OCI-LY1 (cell line): Measurements from ENCODE around the gene GBE1.

ENCODE experiments used
- H2AFZ ChIP-seq: fragments of 200-600 bp; sonication (generic), shearing (Covaris generic); 2 replicates; pipeline ENCODE4 v1.6.0; 2014; ENCODE audit warnings: antibody characterized with exemption, mild to moderate bottlenecking, low read length
- H3F3A ChIP-seq: fragments of 200-600 bp; sonication (generic), shearing (Covaris generic); 2 replicates; pipeline ENCODE4 v1.6.0; 2014; ENCODE audit warnings: mild to moderate bottlenecking, antibody characterized with exemption, low read length, moderate library complexity; ENCODE audit not compliant: insufficient read depth
- H3K27ac ChIP-seq: fragments of 200-600 bp; sonication (generic); 2 replicates; pipeline ENCODE4 v1.5.1; 2014; ENCODE audit warnings: low read length, mixed run types, mild to moderate bottlenecking, low read depth; ENCODE audit not compliant: poor library complexity, severe bottlenecking
- H3K27me3 ChIP-seq: fragments of 200-600 bp; sonication (generic); 2 replicates; pipeline ENCODE4 v1.6.0; 2014; ENCODE audit warnings: antibody characterized with exemption, mild to moderate bottlenecking, low read length, moderate library complexity; ENCODE audit not compliant: insufficient read depth
- H3K36me3 ChIP-seq: fragments of 200-600 bp; sonication (generic); 2 replicates; pipeline ENCODE4 v1.6.1; 2014; ENCODE audit warnings: mild to moderate bottlenecking, antibody characterized with exemption, low read length, moderate library complexity, mixed read lengths; ENCODE audit not compliant: insufficient read depth
- H3K4me1 ChIP-seq: fragments of 200-600 bp; sonication (generic); 2 replicates; pipeline ENCODE4 v1.5.1; 2014; ENCODE audit warnings: mild to moderate bottlenecking, low read length, moderate library complexity; ENCODE audit not compliant: insufficient read depth, severe bottlenecking
- H3K4me2 ChIP-seq: fragments of 200-600 bp; sonication (generic), shearing (Covaris generic); 2 replicates; pipeline ENCODE4 v1.6.1; 2014; ENCODE audit warnings: low read length
- H3K4me3 ChIP-seq: fragments of 200-600 bp; sonication (generic); 2 replicates; pipeline ENCODE4 v1.5.1; 2014; ENCODE audit warnings: low read length, low read depth, mild to moderate bottlenecking, mixed read lengths; ENCODE audit not compliant: poor library complexity, severe bottlenecking
- H3K79me2 ChIP-seq: fragments of 200-600 bp; shearing (Covaris generic); 2 replicates; pipeline ENCODE4 v1.6.1; 2016; ENCODE audit warnings: mixed run types, low read length, mixed read lengths; ENCODE audit not compliant: insufficient read depth
- H3K9ac ChIP-seq: fragments of 200-600 bp; sonication (generic), shearing (Covaris generic); 2 replicates; pipeline ENCODE4 v1.6.1; 2014; ENCODE audit warnings: mild to moderate bottlenecking, low read length, mixed read lengths
- H3K9me2 ChIP-seq: fragments of 200-600 bp; sonication (generic), shearing (Covaris generic); 2 replicates; pipeline ENCODE4 v1.6.1; 2014; ENCODE audit warnings: low read depth, mild to moderate bottlenecking, low read length, mixed read lengths
- H3K9me3 ChIP-seq: fragments of 200-600 bp; shearing (Covaris generic); 2 replicates; pipeline ENCODE4 v1.6.1; 2014; ENCODE audit warnings: low read length, mixed read lengths
- H4K20me1 ChIP-seq: fragments of 200-600 bp; sonication (generic), shearing (Covaris generic); 2 replicates; pipeline ENCODE4 v1.6.0; 2016; ENCODE audit warnings: mild to moderate bottlenecking, low read length; ENCODE audit not compliant: insufficient read depth
- EZH2 ChIP-seq: fragments of 200-600 bp; sonication (generic), shearing (Covaris generic); IDR thresholded peaks from 2 replicates; pipeline ENCODE4 v1.8.0; 2017; ENCODE audit warnings: borderline replicate concordance, mixed run types, mild to moderate bottlenecking, antibody characterized with exemption, low read length, moderate library complexity, mixed read lengths
- TF ChIP-seq, protein P1 (sequence below): fragments of 200-600 bp; sonication (generic), shearing (Covaris generic); IDR thresholded peaks from 2 replicates; pipeline ENCODE4 v1.5.1; 2017; ENCODE audit warnings: mild to moderate bottlenecking, antibody characterized with exemption, low read length, moderate library complexity, mixed read lengths

The GBE1 gene

DNA sequence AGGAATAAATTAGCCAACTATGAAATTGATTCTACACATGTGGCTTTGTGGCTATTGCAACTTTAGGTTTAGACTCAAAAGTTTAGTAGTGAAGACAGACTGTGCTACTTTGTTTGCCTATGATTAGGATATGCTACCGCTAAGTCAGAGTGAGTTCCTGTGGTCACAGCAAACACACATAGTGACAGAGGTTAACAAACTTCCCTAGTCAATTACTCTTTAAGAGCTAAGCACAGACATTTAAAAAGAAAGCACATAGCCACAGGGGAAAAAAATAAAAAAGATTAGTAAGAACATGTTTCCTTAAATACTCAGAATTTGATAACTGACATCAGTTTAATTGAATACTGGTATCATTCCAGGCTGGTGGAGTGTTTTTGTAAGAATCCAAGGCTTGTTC, 207.1 kb downstream of the GBE1 start:
- Histone ChIP-seq H3K9ac (no peak overlapping the region), H3K9me2 (no peaks in the 10 kb centered on the region), H3K4me2 (no peak overlapping the region), H3K4me3 (no peak overlapping the region), H3K27me3 (no peaks in the 10 kb centered on the region), H3K4me1 (no peaks in the 10 kb centered on the region), H3K36me3 (no peaks in the 10 kb centered on the region), H2AFZ (no peak overlapping the region), H4K20me1 (no peaks in the 10 kb centered on the region), H3K9me3 (no peaks in the 10 kb centered on the region), H3K79me2 (no peaks in the 10 kb centered on the region), H3K27ac (no peak overlapping the region), H3F3A (no peaks in the 10 kb centered on the region)
- TF ChIP-seq EZH2 = no peak
- TF ChIP-seq, protein P1, sequence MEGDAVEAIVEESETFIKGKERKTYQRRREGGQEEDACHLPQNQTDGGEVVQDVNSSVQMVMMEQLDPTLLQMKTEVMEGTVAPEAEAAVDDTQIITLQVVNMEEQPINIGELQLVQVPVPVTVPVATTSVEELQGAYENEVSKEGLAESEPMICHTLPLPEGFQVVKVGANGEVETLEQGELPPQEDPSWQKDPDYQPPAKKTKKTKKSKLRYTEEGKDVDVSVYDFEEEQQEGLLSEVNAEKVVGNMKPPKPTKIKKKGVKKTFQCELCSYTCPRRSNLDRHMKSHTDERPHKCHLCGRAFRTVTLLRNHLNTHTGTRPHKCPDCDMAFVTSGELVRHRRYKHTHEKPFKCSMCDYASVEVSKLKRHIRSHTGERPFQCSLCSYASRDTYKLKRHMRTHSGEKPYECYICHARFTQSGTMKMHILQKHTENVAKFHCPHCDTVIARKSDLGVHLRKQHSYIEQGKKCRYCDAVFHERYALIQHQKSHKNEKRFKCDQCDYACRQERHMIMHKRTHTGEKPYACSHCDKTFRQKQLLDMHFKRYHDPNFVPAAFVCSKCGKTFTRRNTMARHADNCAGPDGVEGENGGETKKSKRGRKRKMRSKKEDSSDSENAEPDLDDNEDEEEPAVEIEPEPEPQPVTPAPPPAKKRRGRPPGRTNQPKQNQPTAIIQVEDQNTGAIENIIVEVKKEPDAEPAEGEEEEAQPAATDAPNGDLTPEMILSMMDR = no peak

DNA sequence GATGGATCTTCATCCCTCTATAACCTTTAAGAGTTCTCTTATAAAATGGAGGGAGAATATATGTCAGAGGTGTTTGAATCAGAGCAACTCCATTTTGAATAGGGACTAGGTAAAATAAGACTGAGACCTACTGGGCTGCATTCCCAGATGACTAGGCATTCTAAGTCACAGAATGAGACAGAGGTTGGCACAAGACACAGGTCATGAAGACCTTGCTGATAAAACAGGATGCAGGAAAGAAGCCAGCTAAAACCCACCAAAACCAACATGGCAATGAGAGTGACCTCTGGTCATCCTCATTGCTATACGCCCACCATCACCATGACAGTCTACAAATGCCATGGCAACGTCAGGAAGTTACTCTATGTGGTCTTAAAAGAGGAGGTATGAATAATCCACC, 211.0 kb downstream of the GBE1 start:
- H3K4me3 ChIP-seq = no peak overlapping the region
- H3K4me1 ChIP-seq = no peaks in the 10 kb centered on the region
- TF ChIP-seq, protein P1 = no peak

DNA sequence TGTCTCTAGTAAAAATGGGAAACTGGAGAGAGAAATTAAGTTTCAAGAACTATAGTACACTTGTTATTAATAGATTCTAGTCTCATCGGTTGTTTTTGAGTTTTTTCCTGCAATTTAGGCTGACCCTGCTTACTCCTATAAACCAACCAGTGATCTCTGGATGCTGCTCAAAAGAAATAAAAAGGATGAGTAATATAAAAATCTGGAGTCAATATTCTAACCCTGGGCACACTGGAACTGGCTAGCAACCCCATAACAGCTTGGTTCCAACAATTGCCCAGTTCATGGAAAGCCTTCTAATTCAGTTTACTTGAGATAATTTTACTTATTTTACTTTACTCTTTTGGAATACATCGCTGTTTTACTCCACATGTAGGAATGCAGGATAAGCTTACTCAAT, 211.6 kb downstream of the GBE1 start:
- TF ChIP-seq, protein P1 = no peak
- no peak for TF ChIP-seq EZH2
- H3K27me3 ChIP-seq = no peaks in the 10 kb centered on the region
- peaks cover 3% of the 10 kb centered on the region; the same call in 1 of the 2 replicates for H3K9me3 ChIP-seq
- H3K4me1 ChIP-seq = no peaks in the 10 kb centered on the region
- H3K27ac ChIP-seq = no peak overlapping the region
- H3K9me2 ChIP-seq = no peaks in the 10 kb centered on the region
- H3K36me3 ChIP-seq = no peaks in the 10 kb centered on the region
- H2AFZ ChIP-seq = no peak overlapping the region
- H3K9ac ChIP-seq = no peak overlapping the region
- no peak overlapping the region for H3K4me2 ChIP-seq
- H3K79me2 ChIP-seq = no peaks in the 10 kb centered on the region
- H4K20me1 ChIP-seq = no peaks in the 10 kb centered on the region
- H3K4me3 ChIP-seq = no peak overlapping the region
- no peaks in the 10 kb centered on the region for H3F3A ChIP-seq

More for the DNA sequence above, 211.0 kb downstream of the GBE1 start:
- no peak overlapping the region for H3K4me2 ChIP-seq
- H3F3A ChIP-seq = no peaks in the 10 kb centered on the region
- no peak overlapping the region for H3K27ac ChIP-seq
- H3K27me3 ChIP-seq = no peaks in the 10 kb centered on the region
- no peak overlapping the region for H3K9ac ChIP-seq
- no peaks in the 10 kb centered on the region for H3K79me2 ChIP-seq
- H3K9me2 ChIP-seq = no peaks in the 10 kb centered on the region
- no peaks in the 10 kb centered on the region for H3K36me3 ChIP-seq
- H3K9me3 ChIP-seq = peaks cover 3% of the 10 kb centered on the region; the same call in 1 of the 2 replicates
- H4K20me1 ChIP-seq = no peaks in the 10 kb centered on the region
- no peak overlapping the region for H2AFZ ChIP-seq
